ENCODE data around the gene DEPP1. TPM values are rescaled to one million over a fixed set of nuclear protein-coding genes. Genes with fewer than 3 reads are reported as not detected.

The DEPP1 gene
- total RNA-seq, 2 donors from 2014 or later = 0.31 to 0.53 TPM

DNA sequence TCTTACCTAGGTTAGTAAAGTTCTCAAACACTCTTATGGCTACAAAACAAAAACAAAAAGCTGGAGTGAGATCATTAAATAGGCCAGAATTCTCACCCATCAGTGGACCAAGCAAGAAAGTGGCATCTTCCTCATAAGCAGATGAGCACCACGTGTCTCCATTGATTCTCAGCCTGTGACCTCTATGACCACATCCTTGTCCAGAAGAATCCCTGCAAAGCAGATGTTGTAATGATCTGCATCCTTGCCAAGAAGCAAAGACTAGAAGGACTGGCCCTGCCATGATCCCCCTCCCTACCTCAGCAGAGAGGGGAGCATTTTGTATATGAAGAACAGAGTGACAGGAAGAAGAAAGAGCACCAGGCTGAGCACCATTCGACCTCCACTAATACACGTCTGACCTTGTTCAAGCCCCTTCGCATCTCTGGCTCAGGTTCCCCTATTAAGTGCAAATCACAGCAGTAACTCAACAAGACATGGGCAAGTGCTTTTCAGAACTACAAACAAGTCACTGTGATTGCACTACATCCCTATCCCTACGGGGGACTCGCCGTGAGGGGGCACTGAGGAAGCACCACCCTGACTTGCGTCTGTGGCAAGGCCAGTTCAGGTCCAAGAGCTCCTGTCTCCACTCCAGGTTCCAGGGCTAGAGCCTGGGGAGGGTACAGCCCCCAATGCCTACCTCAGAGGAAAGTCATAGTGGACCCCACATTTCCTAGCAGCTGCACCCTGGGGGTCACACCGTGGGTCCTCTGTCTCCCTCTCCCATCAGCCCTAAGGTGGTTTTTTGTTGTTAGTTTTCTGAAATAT, 41.2 kb downstream of the DEPP1 start:
- Mint-ChIP-seq H3K27me3 (peaks cover 0 to 5% of the 10 kb centered on the region in 2 donors), H3K4me3 (no peak overlapping the region), H3K36me3 (no peaks in the 10 kb centered on the region), H3K4me1 (ENCODE audit: low read depth in 2 of 2) (peaks cover 25 to 28% of the 10 kb centered on the region in 2 donors), H3K9me3 (no peaks in the 10 kb centered on the region), H3K27ac (no peak overlapping the region)
- DNase-seq (ENCODE audit: low spot score) (no peak), ATAC-seq (no peak)

DNA sequence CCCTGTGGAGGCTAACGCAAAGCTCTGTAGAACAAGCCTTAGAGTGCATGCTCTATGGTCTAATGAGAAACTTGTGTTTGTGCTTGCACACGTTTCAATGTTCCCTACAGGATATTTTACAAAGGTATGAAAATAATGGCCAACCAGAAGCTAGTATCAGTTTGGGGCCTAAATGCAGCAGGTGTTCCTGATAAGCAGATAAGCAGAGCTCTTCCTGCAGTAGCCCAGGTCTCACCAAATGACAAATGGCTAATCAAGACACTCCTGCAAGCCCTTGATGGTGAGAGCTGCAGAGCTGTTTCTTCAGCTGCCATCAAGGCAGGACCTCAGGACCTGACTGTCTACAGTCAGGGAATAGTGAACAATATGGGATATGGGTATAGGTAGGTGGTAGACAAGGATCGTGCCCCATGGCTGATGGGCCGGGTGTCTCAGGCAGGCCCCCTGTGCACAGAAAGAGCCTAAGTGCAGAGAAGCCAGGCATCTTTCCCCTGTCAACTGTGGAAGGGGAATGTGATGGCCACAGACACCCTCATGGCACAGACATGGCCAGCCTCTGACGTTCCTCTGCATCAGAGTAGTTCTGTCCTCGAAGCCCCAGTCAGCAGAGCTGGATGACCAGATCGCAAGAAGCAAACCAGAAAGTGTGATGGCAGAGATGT, 42.2 kb downstream of the DEPP1 start:
- Mint-ChIP-seq H3K4me3 (no peak overlapping the region), H3K4me1 (ENCODE audit: low read depth in 2 of 2) (peaks cover 25 to 28% of the 10 kb centered on the region in 2 donors), H3K36me3 (no peaks in the 10 kb centered on the region), H3K27me3 (peaks cover 0 to under 1% of the 10 kb centered on the region in 2 donors), H3K27ac (peak overlapping the region; percentile 47 to 78), H3K9me3 (no peaks in the 10 kb centered on the region)
- ATAC-seq (no peak), DNase-seq (ENCODE audit: low spot score) (no peak)

DNA sequence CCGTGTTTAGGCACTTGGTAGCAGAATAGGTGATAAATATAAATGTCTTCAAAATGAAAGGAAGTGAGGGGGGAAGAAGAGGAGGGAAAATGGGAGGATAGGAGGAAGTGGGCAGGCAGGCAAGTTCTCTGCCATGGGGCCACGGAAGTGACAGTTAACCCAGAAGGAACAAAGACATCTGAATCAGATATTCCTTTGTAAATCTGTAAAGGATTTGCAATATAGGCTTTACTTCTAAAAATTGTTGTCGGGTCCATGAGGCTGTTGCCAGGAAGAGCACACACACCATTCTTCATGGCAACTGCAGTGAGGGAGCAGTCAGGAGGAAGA, 42.7 kb downstream of the DEPP1 start:
- no peak for DNase-seq (ENCODE audit: low spot score)
- H3K9me3 Mint-ChIP-seq = no peaks in the 10 kb centered on the region
- peaks cover 25 to 31% of the 10 kb centered on the region in 2 donors for H3K4me1 Mint-ChIP-seq (ENCODE audit: low read depth in 2 of 2)
- peak overlapping the region; percentile 47 to 78 for H3K27ac Mint-ChIP-seq
- ATAC-seq = no peak
- H3K27me3 Mint-ChIP-seq = no peaks in the 10 kb centered on the region
- no peak overlapping the region for H3K4me3 Mint-ChIP-seq
- H3K36me3 Mint-ChIP-seq = no peaks in the 10 kb centered on the region

DNA sequence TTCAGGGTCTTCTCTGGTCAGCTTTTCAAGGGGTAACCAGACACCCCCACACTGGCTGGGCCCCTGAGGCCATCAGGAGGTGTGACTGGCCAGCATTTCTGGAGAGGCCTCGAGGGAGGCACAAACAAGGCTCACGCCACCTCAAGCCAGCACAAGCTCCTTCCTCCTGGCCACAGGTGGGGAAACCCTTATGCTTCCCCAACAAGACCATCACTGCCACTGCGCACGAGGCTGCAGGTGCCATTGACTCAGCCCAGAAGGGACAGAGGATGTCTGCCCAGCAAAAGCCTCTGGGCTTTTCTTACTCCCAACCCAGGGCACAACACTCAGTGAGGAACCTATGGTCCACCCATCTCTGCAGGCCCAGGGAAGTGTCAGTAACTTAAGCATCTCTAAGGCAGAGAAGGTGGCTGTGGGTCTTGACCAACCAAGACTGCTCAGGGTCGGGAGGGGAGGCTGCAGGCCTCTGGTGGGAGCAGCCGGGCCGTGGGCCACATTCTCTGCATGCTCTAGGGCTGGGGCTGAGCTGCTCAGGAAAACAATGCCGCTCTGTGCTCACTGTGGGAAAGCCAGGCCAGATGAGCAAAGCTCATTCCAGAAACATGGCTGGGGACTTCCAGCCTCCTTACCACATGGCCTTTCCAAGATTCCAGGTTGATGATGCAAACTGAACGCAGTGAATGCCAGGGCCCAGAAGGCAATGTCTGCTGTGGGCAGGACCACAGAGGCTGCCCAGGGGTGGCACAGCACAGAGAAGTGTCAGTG, 43.2 kb downstream of the DEPP1 start:
- no peak for DNase-seq (ENCODE audit: low spot score)
- Mint-ChIP-seq H3K27ac (peak overlapping the region; percentile 47 to 78), H3K9me3 (no peaks in the 10 kb centered on the region), H3K27me3 (no peaks in the 10 kb centered on the region), H3K4me3 (no peak overlapping the region), H3K36me3 (no peaks in the 10 kb centered on the region), H3K4me1 (ENCODE audit: low read depth in 2 of 2) (peaks cover 25 to 33% of the 10 kb centered on the region in 2 donors)
- no peak for ATAC-seq

DNA sequence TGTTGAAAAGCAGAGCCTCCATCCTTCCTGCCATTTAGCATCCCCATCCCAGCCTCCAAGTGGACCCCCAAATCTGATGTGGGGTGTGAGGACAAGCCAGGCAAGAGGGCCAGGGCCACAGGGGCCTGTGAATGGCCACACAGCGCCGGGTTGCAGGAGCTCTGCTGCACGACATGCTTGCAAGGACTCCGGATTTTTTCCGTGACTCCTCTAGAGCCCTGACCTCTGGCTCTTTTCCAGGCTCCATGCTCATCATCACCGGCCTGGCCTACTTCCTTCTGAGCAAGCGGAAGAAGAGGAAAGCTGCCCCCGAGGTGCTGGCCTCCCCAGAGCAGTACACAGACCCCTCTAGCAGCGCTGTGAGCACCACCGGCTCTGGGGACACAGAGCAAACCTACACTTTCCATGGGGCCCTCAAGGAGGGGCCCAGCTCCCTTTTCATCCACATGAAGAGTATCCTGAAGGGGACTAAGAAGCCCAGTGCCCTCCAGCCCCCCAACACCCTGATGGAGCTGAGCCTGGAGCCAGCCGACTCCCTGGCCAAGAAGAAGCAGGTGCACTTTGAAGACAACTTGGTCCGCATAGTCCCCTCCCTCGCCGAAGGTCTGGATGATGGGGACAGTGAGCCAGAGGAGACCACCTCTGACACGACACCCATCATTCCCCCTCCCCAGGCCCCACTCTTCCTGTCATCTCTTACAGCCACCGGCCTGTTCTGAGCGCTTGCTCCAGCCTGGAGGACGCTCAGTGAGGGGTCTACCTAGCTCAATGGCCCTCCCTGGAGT, 44.0 kb downstream of the DEPP1 start:
- H3K27me3 Mint-ChIP-seq = no peaks in the 10 kb centered on the region
- no peak for ATAC-seq

DNA sequence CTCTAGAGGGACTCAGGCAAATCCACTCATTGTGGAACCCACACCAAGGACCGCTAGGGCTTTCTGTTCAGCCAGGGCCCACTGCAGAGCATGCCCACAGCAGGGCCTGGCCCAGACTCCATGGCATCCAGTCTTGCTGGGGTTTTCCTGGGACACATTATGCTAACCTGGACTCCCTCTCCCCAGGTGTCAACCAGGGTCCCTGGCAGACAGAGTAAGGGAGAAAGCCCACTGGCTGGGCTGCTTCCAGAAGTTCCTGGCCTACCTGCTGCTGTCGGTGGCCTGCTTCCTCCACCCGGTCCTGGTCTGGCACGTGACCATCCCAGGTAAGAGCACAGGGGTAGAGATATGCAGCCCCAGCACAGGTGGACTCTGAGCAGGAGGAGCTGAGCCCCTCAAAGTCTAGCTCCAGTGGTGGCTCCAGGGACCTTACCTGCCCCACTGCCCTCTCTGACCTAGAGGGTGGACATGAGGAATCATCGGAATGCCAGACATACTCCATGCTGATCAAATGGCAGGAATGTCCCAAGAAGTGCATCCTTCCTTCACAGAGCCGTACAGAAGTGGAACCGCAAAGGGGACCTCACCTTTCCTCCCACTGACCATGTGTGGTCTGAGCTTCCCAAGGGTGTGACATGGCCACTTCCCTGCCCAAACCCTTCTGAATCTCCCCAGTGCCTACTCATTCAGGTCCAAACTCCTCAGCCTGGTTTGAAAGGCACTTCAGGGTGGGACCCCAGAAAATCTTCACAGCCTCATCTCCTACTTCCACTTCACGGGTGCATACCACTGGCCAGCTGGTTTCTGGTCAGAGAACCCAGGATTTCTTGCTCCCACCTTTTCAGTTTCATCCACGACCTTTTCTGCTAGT, 44.9 kb downstream of the DEPP1 start:
- Mint-ChIP-seq H3K4me1 (ENCODE audit: low read depth in 2 of 2) (peaks cover 25 to 31% of the 10 kb centered on the region in 2 donors), H3K27me3 (peaks cover 0 to 2% of the 10 kb centered on the region in 2 donors), H3K27ac (peak overlapping the region in 1 of 2 donors; percentile 78), H3K36me3 (no peaks in the 10 kb centered on the region), H3K9me3 (no peaks in the 10 kb centered on the region), H3K4me3 (no peak overlapping the region)
- no peak for DNase-seq (ENCODE audit: low spot score)
- no peak for ATAC-seq

More for the DNA sequence above, 44.0 kb downstream of the DEPP1 start:
- Mint-ChIP-seq H3K27ac (peak overlapping the region in 1 of 2 donors; percentile 78), H3K4me1 (ENCODE audit: low read depth in 2 of 2) (peaks cover 25 to 31% of the 10 kb centered on the region in 2 donors), H3K36me3 (no peaks in the 10 kb centered on the region), H3K9me3 (no peaks in the 10 kb centered on the region), H3K4me3 (no peak overlapping the region)
- DNase-seq (ENCODE audit: low spot score) = no peak

DNA sequence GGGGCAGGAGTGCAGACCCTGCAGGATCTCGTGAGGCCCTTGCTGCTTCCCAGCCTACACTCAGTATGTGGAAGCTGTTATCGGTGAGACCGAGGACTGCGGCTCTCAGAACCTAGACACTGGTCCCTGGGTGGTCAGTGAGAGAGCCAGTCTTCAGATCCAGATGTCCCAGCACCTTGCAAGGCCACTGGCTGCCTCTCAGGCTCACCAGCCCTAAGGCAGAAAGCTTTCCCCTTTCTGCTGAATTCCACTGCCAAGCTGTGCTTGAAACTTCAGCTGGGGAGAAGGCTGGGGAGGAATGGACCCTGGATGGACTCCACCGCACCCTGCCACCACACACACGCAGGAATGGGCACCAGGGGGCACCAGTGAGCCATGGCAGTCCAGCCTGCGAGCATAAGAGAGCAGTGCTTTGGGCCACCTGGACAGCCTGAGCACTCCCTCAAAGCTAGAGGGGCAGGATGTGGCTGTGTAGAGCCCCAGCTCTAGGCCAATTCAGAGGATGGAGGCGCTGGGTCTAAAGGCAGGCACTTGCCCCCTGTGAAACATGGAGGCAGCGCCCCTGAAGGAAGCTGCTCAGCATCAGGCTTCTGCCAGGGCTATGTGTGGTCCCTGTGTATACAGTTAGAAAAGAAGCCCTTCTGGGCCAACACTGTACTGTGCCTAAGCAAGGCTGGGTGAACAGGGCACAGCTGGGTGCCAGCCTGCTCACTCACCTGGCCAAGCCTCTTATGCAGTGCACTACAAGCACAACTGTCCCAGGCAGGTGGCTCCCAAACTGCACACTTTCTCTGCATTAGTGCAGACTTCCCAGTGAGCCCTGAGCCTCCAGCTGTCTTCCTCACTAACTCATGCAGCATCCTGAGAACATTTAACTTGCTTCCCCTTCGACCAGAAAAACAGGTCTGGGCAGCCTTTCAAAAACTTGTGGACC, 45.8 kb downstream of the DEPP1 start:
- Mint-ChIP-seq H3K27ac (no peak overlapping the region), H3K4me3 (no peak overlapping the region), H3K9me3 (no peaks in the 10 kb centered on the region), H3K27me3 (peaks cover 0 to 10% of the 10 kb centered on the region in 2 donors), H3K4me1 (ENCODE audit: low read depth in 2 of 2) (peaks cover 25 to 31% of the 10 kb centered on the region in 2 donors), H3K36me3 (no peaks in the 10 kb centered on the region)
- DNase-seq (ENCODE audit: low spot score) (peak; percentile 89), ATAC-seq (peak; percentile 90 to 92)

DNA sequence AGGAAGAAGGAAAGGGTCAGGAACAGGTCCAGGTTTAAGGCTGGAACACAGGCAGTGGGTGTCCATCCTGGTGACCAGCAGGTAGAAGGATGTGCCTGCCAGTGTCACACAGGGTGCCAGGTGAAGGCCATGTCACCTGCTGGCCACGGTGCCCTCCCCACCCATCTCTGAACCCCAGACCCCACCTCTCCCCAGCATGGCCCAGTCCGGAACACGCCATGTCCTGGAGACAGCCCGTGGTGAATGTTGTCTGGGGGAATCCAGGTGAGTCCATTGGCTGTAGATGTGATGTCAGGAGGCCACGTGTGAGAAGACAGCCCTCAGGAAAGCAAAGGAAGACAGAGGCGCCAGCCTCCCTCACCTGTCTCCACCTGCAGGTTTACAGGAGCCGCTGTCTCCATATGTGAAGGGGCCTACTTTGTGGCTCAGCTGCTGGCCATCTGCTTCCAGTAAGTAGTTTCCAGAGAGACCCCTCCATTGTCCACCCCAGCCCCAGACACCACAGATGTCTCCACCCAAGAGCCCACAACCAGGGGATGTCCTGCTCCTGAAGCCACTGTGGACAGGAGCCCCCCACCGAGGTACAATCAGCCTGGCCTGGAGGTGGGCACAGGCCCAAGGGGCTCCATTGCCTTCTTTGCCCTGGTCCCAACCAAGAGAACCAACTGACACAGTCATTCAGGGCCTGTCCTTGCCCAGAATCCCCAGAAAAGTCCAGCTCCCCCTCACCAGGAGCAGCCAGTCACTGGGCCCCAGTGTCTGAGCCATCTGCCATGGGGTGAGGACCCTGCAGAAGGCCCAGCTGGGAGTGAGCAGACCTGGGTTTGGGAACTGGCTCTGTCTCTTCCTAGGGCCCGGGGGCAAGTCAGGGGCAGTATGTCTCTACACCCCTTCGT, 46.7 kb downstream of the DEPP1 start:
- no peak for DNase-seq (ENCODE audit: low spot score)
- Mint-ChIP-seq H3K4me1 (ENCODE audit: low read depth in 2 of 2) (peaks cover 19 to 26% of the 10 kb centered on the region in 2 donors), H3K4me3 (no peak overlapping the region), H3K9me3 (no peaks in the 10 kb centered on the region), H3K36me3 (no peaks in the 10 kb centered on the region), H3K27ac (peak overlapping the region in 1 of 2 donors; percentile 56), H3K27me3 (peaks cover 0 to 10% of the 10 kb centered on the region in 2 donors)
- ATAC-seq = no peak

DNA sequence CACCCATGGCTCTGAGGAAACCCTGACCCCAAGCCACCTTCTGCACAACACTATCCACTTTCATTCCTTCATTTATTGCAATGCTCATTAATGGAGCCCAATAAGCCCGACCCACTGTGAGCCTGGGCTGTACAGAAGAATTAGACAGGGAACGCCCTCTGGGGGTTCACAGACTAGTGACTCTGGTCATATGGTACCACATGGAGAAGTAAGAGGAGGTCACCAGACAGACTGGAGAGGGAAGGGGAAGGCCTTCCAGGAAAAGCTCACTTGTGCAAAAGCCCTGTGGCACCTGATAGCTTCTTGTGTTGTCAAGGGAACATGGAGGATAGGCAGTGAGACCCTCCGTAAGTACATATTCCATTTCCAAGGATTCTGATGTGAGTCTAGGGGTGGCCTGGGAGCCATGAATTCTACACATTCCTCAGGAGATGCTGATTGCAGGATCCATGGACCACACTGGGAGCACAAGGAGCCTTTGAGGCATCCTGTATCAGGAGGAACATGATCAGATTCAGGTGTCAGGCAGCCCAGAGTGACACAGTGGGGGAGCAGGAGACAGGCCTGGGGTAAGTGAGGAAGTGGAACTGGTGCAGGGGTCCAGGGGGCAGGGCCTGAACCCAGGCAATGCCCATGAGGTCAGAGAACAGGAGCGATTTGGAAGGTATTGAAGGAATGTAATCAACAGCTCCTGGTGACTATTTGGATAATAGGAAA, 47.5 kb downstream of the DEPP1 start:
- Mint-ChIP-seq H3K27me3 (peaks cover 0 to 10% of the 10 kb centered on the region in 2 donors), H3K27ac (peak overlapping the region in 1 of 2 donors; percentile 56), H3K4me1 (ENCODE audit: low read depth in 2 of 2) (peaks cover 11 to 20% of the 10 kb centered on the region in 2 donors), H3K9me3 (no peaks in the 10 kb centered on the region), H3K36me3 (no peaks in the 10 kb centered on the region), H3K4me3 (no peak overlapping the region)
- DNase-seq (ENCODE audit: low spot score) = no peak
- no peak for ATAC-seq

DNA sequence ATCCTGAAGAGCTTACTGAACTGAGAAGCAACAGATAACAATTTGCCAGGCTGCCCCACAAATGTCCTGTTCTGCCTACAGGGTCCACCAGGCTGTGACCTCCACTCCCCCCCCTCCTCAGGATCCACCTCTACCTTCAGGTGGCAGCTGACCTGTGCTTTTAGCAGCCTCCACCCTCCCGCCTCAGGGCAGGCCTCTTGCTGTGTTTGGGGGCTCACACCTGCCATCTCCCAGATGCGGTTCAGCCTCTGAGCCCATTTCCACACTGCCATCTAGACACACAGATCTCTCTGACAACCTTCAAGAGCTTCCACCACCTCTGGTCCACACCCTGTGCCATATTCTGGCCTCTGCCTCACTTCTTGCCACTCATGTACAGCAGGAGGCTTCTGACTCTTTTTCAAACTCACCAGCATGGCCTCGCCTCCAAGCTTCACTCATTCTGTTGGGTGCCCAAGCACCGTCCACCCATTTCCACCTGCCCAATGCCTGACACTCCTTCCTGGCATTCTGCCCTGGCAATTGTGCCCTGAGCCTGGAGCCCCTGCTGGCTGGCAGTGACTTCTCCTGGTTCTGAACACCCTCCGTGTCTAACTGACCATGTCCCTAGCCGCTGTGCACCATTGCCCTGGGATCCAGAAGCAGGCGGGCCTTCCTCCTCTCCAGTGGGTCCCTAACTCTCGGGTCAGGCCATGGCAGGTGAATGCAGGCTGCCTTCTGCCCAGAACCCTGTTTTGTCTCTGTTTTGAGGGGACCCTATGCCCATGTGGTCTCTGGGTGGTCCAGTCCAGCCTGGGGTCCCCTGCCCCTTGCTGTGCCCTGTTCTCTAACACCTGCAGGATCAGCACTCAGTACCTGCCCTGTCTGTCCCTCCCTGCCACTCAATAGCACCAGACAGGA, 49.0 kb downstream of the DEPP1 start:
- Mint-ChIP-seq H3K4me1 (ENCODE audit: low read depth in 2 of 2) (peaks cover 5 to 9% of the 10 kb centered on the region in 2 donors), H3K36me3 (no peaks in the 10 kb centered on the region), H3K27ac (no peak overlapping the region), H3K27me3 (peaks cover 0 to 10% of the 10 kb centered on the region in 2 donors), H3K4me3 (no peak overlapping the region), H3K9me3 (no peaks in the 10 kb centered on the region)
- DNase-seq (ENCODE audit: low spot score) (no peak), ATAC-seq (no peak)
